IPS-NIHi7 (cell line): ENCODE results near the gene SPOCK1.
"Not testable (repeated sequence)": the region's sequence is repeated elsewhere in the genome, so short reads cannot be mapped to it uniquely, and the experiment has no call there.

ENCODE experiments used
- DNase-seq: peaks from one replicate; pipeline ENCODE4 v3.0.0; 2012; ENCODE audit warnings: mixed read lengths; ENCODE audit errors: extremely low spot score

The SPOCK1 gene

DNA sequence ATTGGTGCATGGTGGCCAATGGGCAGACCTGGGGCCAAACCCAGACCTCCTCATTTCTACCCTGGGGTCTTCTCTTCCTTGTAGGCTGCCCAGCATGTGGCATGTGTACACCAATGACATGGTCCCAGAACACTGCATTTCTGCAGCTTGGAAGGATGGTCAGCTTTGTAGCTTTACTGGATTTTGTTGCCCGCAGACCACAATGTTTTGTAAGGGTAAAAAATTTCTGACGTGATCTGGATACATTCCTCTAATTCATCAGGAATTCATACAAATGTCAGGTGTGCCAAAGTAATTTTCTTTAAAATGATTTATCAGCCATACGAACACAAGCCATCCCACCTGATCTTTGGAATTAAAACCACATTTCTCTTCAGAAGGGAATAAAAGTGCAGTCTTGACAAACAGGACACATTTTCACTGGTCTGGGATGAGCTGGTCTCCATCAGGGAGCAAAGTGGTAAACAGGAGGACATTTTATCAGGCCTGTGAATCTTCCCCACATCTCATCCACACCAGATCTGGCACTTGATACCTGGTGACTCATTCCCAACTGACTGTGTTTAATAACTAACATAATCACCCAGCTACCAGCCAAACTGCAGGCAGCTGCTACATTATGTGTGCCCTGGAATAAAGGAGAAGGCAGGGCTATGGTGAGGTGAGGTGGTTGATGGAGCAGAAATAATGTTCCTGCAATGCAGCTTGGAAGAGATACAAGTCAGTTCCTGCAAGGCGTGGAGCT is 103.9 kb downstream of the SPOCK1 start:
- no peak for DNase-seq

GRCh38 chr5:137394380-137394779 is 104.7 kb downstream of the SPOCK1 start:
- no peak for DNase-seq

GRCh38 chr5:137393196-137393993 is 105.7 kb downstream of the SPOCK1 start:
- no peak for DNase-seq

- DNase-seq, result no peak
Observed at GRCh38 chr5:137392261-137392660, 106.9 kb downstream of the SPOCK1 start.

- not testable (repeated sequence) for DNase-seq
Observed at GRCh38 chr5:137391044-137391443, 108.1 kb downstream of the SPOCK1 start.

- no peak for DNase-seq
Observed at GRCh38 chr5:137389042-137389441, 110.1 kb downstream of the SPOCK1 start.

- DNase-seq, result no peak
Observed at GRCh38 chr5:137385064-137385463, 114.1 kb downstream of the SPOCK1 start.

DNA sequence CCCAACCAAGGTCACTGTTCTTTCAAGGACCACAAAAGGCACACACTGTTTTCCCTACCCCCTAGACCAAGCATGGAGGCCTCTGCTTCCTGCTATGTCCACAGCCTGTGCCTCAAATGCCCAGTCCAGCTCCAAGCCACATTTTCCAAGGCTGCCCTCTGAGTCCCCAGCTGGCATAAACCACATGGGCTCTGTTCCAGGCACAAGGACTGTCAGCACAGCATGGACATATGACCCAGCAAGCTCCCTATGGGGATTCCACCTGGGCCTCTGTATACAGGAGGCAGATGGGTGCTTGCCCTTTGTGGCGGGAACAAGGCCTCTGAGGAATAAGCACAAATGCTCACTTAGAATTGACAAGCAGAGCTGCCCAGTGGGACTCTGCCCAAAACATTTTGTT is 115.2 kb downstream of the SPOCK1 start:
- no peak for DNase-seq

GRCh38 chr5:137381555-137381954 is 117.6 kb downstream of the SPOCK1 start:
- no peak for DNase-seq

- no peak for DNase-seq
Observed at GRCh38 chr5:137379555-137380286, 119.4 kb downstream of the SPOCK1 start.

GRCh38 chr5:137375741-137376526 is 123.2 kb downstream of the SPOCK1 start:
- DNase-seq, result peak; percentile 55

DNA sequence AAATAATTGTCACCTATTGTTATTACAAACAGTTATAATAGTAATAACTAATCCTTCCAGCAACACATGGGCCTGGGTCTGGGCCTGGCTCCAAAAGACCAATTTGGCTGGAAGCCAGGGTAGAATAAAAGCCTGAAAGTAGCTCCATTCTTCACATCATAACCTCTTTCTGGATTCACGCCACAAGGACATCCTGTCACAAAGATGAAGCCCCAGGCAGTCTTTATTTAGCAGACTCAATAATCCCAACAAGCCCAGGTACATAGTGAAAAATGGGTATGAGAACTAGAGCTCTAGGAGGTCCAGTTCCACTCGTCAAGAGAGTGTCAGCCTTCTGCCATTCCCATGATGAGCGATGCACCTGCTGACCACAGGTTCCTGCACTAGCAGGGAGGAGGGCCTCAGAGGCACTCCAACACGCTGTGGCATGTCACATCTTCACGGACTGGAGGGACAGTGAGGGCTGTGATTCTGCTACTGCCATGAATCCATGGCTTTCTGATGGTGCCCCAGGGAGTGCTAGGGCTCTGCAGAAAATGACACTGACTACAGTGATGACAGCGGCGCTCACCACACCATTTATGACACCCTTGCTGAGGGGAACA is 124.9 kb downstream of the SPOCK1 start:
- DNase-seq, result no peak

GRCh38 chr5:137372773-137373160 is 126.4 kb downstream of the SPOCK1 start:
- no peak for DNase-seq

DNA sequence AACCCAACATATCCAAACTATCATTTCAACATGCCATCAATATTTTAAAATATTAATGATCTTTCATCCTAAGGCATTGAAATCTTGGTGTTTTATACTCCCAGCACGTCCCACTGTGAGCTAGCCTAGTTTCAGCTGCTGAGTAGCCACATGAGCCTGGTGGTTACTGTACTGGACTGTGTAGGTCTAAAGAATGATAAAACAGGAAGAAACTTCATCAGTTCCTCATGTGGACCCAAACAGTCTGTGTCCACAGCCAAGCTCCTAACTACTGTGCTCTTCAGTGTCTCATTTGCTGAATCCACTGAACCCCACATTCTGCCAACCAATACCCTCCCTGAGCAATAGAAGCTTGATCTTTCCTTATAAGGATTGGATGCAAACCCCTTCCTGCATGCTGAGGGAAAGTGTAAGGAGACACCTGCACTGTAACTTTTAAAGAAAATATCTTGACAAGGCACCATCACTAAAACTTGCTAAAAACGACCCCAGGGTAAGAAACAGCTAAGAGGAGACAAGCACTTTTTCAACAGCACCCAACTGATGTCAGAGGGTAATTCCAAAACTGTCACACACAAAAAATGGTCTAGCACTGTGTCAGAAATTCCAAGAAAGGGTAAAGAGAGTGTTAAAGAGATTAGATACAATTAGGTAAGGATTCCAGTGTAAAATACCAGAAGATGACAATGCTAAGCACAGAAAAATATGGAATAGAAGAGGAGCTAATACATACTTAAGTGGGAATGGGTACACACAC is 126.9 kb downstream of the SPOCK1 start:
- DNase-seq, result no peak

- DNase-seq, result no peak
Observed at GRCh38 chr5:137370096-137371071, 128.7 kb downstream of the SPOCK1 start.

- no peak for DNase-seq
Observed at GRCh38 chr5:137368651-137369050, 130.5 kb downstream of the SPOCK1 start.

- no peak for DNase-seq
Observed at GRCh38 chr5:137367951-137368350, 131.2 kb downstream of the SPOCK1 start.

DNA sequence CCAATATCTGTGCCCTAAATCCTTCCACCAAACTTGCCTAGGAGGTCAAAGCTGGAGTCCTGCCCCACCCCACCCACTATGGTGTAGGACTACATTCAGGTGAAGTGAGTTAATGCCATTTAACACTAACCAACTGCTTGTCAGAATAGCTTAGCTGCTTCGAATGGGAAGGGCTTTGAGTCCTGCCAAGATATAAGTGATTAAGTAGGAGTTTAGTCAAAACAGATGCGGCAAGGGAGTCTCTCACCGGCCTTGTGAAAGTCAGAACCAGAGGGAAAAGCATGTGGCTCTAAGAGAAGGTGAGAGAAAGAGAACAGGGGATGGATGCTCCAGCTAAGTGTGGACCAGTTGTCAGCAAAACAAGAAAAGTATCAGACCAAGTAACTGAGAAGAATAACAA is 132.6 kb downstream of the SPOCK1 start:
- DNase-seq, result no peak

GRCh38 chr5:137365126-137365865 is 133.8 kb downstream of the SPOCK1 start:
- no peak for DNase-seq
